H9 (cell line): ENCODE results near the gene TAS2R8. TPM values are rescaled to one million over a fixed set of nuclear protein-coding genes. Genes with fewer than 3 reads are reported as not detected.

Experiments
- DNase-seq: peaks from one replicate; pipeline ENCODE4 v3.0.0-alpha.2; 2017
- H2AFZ ChIP-seq: one replicate; pipeline ENCODE4 v1.6.1; 2013; ENCODE audit warnings: mild to moderate bottlenecking, low read length, control low read depth, moderate library complexity
- H2AK5ac ChIP-seq: 2 replicates; pipeline ENCODE4 v1.6.1; 2013; ENCODE audit warnings: low read length, control low read depth, mixed read lengths; ENCODE audit not compliant: insufficient read length
- H2BK120ac ChIP-seq: one replicate; pipeline ENCODE4 v1.6.1; 2013; ENCODE audit warnings: low read depth, mild to moderate bottlenecking, low read length, control low read depth, inconsistent platforms; ENCODE audit not compliant: poor library complexity, severe bottlenecking
- H2BK12ac ChIP-seq: 2 replicates; pipeline ENCODE4 v1.6.1; 2013; ENCODE audit warnings: low read length, control low read depth, mixed read lengths, low read depth; ENCODE audit not compliant: insufficient read length
- H2BK15ac ChIP-seq: 2 replicates; pipeline ENCODE4 v1.6.1; 2013; ENCODE audit warnings: low read depth, low read length, control low read depth
- H2BK20ac ChIP-seq: one replicate; pipeline ENCODE4 v1.6.1; 2013; ENCODE audit warnings: low read depth, mild to moderate bottlenecking, low read length, control low read depth, inconsistent platforms; ENCODE audit not compliant: poor library complexity, severe bottlenecking
- H2BK5ac ChIP-seq: 2 replicates; pipeline ENCODE4 v1.6.1; 2013; ENCODE audit warnings: low read length, control low read depth, mixed read lengths; ENCODE audit not compliant: insufficient read length
- H3K14ac ChIP-seq: 2 replicates; pipeline ENCODE4 v1.6.1; 2013; ENCODE audit warnings: low read length, control low read depth; ENCODE audit not compliant: insufficient read depth
- H3K18ac ChIP-seq: 2 replicates; pipeline ENCODE4 v1.6.1; 2013; ENCODE audit warnings: low read depth, mild to moderate bottlenecking, mixed read lengths, low read length, control low read depth; ENCODE audit not compliant: insufficient read length
- H3K23ac ChIP-seq: 2 replicates; pipeline ENCODE4 v1.6.1; 2013; ENCODE audit warnings: low read length, control low read depth, mixed read lengths, low read depth; ENCODE audit not compliant: insufficient read length
- H3K23me2 ChIP-seq: 2 replicates; pipeline ENCODE4 v1.6.1; 2013; ENCODE audit warnings: low read depth, mild to moderate bottlenecking, mixed read lengths, low read length, control low read depth; ENCODE audit not compliant: insufficient read length, poor library complexity, severe bottlenecking
- H3K27ac ChIP-seq: 2 replicates; pipeline ENCODE4 v1.5.1; 2013; ENCODE audit warnings: low read length, control low read depth, mixed read lengths, low read depth; ENCODE audit not compliant: insufficient read length
- H3K27me3 ChIP-seq: 2 replicates; pipeline ENCODE4 v1.6.1; 2013; ENCODE audit warnings: low read length, control low read depth, inconsistent platforms; ENCODE audit not compliant: insufficient read depth
- H3K4ac ChIP-seq: 2 replicates; pipeline ENCODE4 v1.6.1; 2013; ENCODE audit warnings: low read depth, mild to moderate bottlenecking, control low read depth, inconsistent platforms, low read length, moderate library complexity
- H3K4me1 ChIP-seq: 2 replicates; pipeline ENCODE4 v1.6.1; 2013; ENCODE audit warnings: low read length, control low read depth, inconsistent platforms; ENCODE audit not compliant: insufficient read depth
- H3K4me2 ChIP-seq: 2 replicates; pipeline ENCODE4 v1.6.1; 2013; ENCODE audit warnings: low read length, control low read depth, mixed read lengths; ENCODE audit not compliant: insufficient read length, insufficient read depth
- H3K56ac ChIP-seq: 2 replicates; pipeline ENCODE4 v1.6.1; 2013; ENCODE audit warnings: low read depth, mild to moderate bottlenecking, mixed read lengths, low read length, control low read depth; ENCODE audit not compliant: insufficient read length
- H3K79me1 ChIP-seq: 2 replicates; pipeline ENCODE4 v1.6.1; 2013; ENCODE audit warnings: low read depth, mild to moderate bottlenecking, moderate library complexity, low read length, control low read depth, inconsistent platforms; ENCODE audit not compliant: insufficient read depth, poor library complexity, severe bottlenecking
- H3K79me2 ChIP-seq: 2 replicates; pipeline ENCODE4 v1.6.1; 2013; ENCODE audit warnings: low read length, control low read depth, inconsistent platforms; ENCODE audit not compliant: insufficient read depth
- H3K9ac ChIP-seq: 2 replicates; pipeline ENCODE4 v1.6.1; 2013; ENCODE audit warnings: low read length, control low read depth, mixed read lengths; ENCODE audit not compliant: insufficient read length; ENCODE audit errors: extremely low read depth
- H3K9me3 ChIP-seq: one replicate; pipeline ENCODE4 v1.6.1; 2013; ENCODE audit warnings: low read depth, low read length, inconsistent platforms; ENCODE audit not compliant: control insufficient read depth
- H3T11ph ChIP-seq: one replicate; pipeline ENCODE4 v1.6.1; 2013; ENCODE audit warnings: mild to moderate bottlenecking, low read length, control low read depth, inconsistent platforms
- H4K20me1 ChIP-seq: one replicate; pipeline ENCODE4 v1.6.1; 2013; ENCODE audit not compliant: control insufficient read depth, insufficient read length, insufficient read depth
- H4K5ac ChIP-seq: 2 replicates; pipeline ENCODE4 v1.6.1; 2013; ENCODE audit warnings: low read depth, mild to moderate bottlenecking, mixed read lengths, low read length, control low read depth; ENCODE audit not compliant: insufficient read length
- H4K8ac ChIP-seq: replicated peaks from 2 replicates; pipeline ENCODE4 v1.6.1; 2013; ENCODE audit warnings: low read length, control low read depth, mixed read lengths, low read depth; ENCODE audit not compliant: insufficient read length
- H4K91ac ChIP-seq: 2 replicates; pipeline ENCODE4 v1.6.1; 2013; ENCODE audit warnings: low read depth, mild to moderate bottlenecking, moderate library complexity, mixed read lengths, low read length, control low read depth; ENCODE audit not compliant: insufficient read length
- H3K27ac Mint-ChIP-seq, 3 experiments: 2 replicates in 2 of 3; 3 replicates in 1 of 3; pipeline ENCODE4 v1.8.0; 2020 to 2021; ENCODE audit warnings: mixed read lengths in 3 of 3, mild to moderate bottlenecking in 1 of 3, moderate library complexity in 1 of 3
- H3K27me3 Mint-ChIP-seq: 2 replicates; pipeline ENCODE4 v1.8.0; 2021; ENCODE audit warnings: low read depth, mild to moderate bottlenecking, moderate library complexity, mixed read lengths
- H3K36me3 Mint-ChIP-seq, 3 experiments: 2 replicates in 2 of 3; 3 replicates in 1 of 3; pipeline ENCODE4 v1.8.0; 2020 to 2021; ENCODE audit warnings: low read depth in 3 of 3, mixed read lengths in 3 of 3; ENCODE audit not compliant: insufficient read depth in 1 of 3
- H3K4me1 Mint-ChIP-seq, 2 experiments: 2 replicates each; pipeline ENCODE4 v1.8.0; 2020; ENCODE audit warnings: mixed read lengths in 2 of 2
- H3K4me3 Mint-ChIP-seq, 2 experiments: 2 replicates in 1 of 2; 3 replicates in 1 of 2; pipeline ENCODE4 v1.8.0; 2020 to 2021; ENCODE audit warnings: mild to moderate bottlenecking in 2 of 2, mixed read lengths in 2 of 2, moderate library complexity in 1 of 2
- H3K9me3 Mint-ChIP-seq, 2 experiments: 2 replicates in 1 of 2; 3 replicates in 1 of 2; pipeline ENCODE4 v1.8.0; 2020; ENCODE audit warnings: mild to moderate bottlenecking in 2 of 2, mixed read lengths in 2 of 2, moderate library complexity in 1 of 2
- CTCF ChIP-seq: fragments of 200-600 bp; sonication (generic); conservative IDR thresholded peaks from 3 replicates; pipeline ENCODE4 v1.8.0; 2021; ENCODE audit warnings: antibody characterized with exemption, mild to moderate bottlenecking
- WGBS: extraction: QIAGEN DNeasy Blood & Tissue Kit; methylation state at CpG from one replicate; pipeline ENCODE4 v1.1.7; 2013; ENCODE audit warnings: missing lambda C conversion rate, low lambda C conversion rate, mixed read lengths; ENCODE audit not compliant: insufficient read length; ENCODE audit errors: extremely low coverage; 5-methylcytosine and 5-hydroxymethylcytosine counted together
- total RNA-seq: library from RNA; stranded (reverse); gene quantifications from 2 replicates; pipeline ENCODE4 v1.2.1, GENCODE V29; 2021

TAS2R8 gene
- total RNA-seq, 1 experiment from 2014 or later = not detected

DNA sequence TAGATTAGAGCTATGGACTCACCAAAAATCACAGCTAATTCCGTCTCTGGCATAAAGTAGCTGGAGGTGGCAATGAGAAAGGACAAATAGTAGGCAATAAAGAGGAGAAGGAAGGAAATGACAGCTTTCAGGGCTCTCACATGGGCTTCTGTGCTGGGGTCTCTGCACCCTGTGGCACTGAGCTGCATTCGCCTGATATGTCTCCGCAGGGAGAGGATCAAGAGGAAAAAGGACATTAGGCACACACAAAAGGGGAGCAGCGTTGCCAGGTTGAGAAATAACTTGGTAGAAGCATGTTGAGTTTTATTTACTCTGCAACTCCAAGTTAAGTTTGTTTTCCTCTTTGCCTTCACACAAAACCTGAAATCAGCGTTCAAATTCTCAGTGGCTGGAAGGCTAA lies 5.3 kb downstream of the TAS2R8 start:
- peak overlapping the region; percentile 1 to 11 (median 10); a peak in 3 of 7 replicates for H3K27ac Mint-ChIP-seq

More for the DNA sequence above, 5.3 kb downstream of the TAS2R8 start:
- Mint-ChIP-seq H3K4me3 (no peak overlapping the region; a peak in 1 of 5 replicates), H3K36me3 (no peaks in the 10 kb centered on the region), H3K4me1 (peaks cover 13 to 19% of the 10 kb centered on the region in 2 experiments), H3K9me3 (no peaks in the 10 kb centered on the region), H3K27me3 (no peaks in the 10 kb centered on the region)
- Histone ChIP-seq H3K4me2 (no peak overlapping the region), H3K9me3 (no peaks in the 10 kb centered on the region), H3K23me2 (no peaks in the 10 kb centered on the region), H3K18ac (no peak overlapping the region), H2BK120ac (no peak overlapping the region), H2BK15ac (no peak overlapping the region), H3K79me1 (no peaks in the 10 kb centered on the region), H3K9ac (no peak overlapping the region), H2BK12ac (no peak overlapping the region), H2BK5ac (no peak overlapping the region), H3K4ac (no peak overlapping the region), H2BK20ac (no peak overlapping the region), H3K23ac (no peak overlapping the region), H4K91ac (no peak overlapping the region), H3K56ac (no peak overlapping the region), H3K4me1 (no peaks in the 10 kb centered on the region; the same call in 1 of the 2 replicates), H3T11ph (no peak overlapping the region), H2AK5ac (no peak overlapping the region), H3K14ac (no peak overlapping the region), H3K79me2 (no peaks in the 10 kb centered on the region), H4K5ac (no peak overlapping the region), H3K27ac (no peak overlapping the region), H2AFZ (no peak overlapping the region), H4K20me1 (no peaks in the 10 kb centered on the region), H4K8ac (no peak overlapping the region), H3K27me3 (no peaks in the 10 kb centered on the region)
- no peak for DNase-seq
- no CpG with 5 or more reads among the region's 5 CpGs for WGBS
- no peak for TF ChIP-seq CTCF
